ENCODE data around the gene PHF20.
"Not testable (repeated sequence)": the region's sequence is repeated elsewhere in the genome, so short reads cannot be mapped to it uniquely, and the experiment has no call there.

Gene PHF20

GRCh38 chr20:35941620-35942019 is 169.8 kb downstream of the PHF20 start:
- DNase-seq (ENCODE audit: low spot score), result no peak
- TF ChIP-seq CTCF (IDR thresholded peaks at IDR 0.05; ENCODE audit: borderline replicate concordance, control extremely low read depth, extremely low read depth, insufficient read depth, missing control alignments), result no peak
- in situ Hi-C loops (cut with MboI; ENCODE audit: low sequenced_read_pairs, unreplicated experiment), result no loop called here

GRCh38 chr20:35942243-35942642 is 170.4 kb downstream of the PHF20 start:
- in situ Hi-C loops (cut with MboI; ENCODE audit: low sequenced_read_pairs, unreplicated experiment), result no loop called here
- no peak for DNase-seq (ENCODE audit: low spot score)
- no peak for TF ChIP-seq CTCF (IDR thresholded peaks at IDR 0.05; ENCODE audit: borderline replicate concordance, control extremely low read depth, extremely low read depth, insufficient read depth, missing control alignments)

GRCh38 chr20:35947489-35947888 is 175.7 kb downstream of the PHF20 start:
- DNase-seq (ENCODE audit: low spot score), result no peak
- in situ Hi-C loops (cut with MboI; ENCODE audit: low sequenced_read_pairs, unreplicated experiment), result no loop called here
- TF ChIP-seq CTCF (IDR thresholded peaks at IDR 0.05; ENCODE audit: borderline replicate concordance, control extremely low read depth, extremely low read depth, insufficient read depth, missing control alignments), result peak; percentile 44

GRCh38 chr20:35947907-35948306 is 176.1 kb downstream of the PHF20 start:
- DNase-seq (ENCODE audit: low spot score), result no peak
- in situ Hi-C loops (cut with MboI; ENCODE audit: low sequenced_read_pairs, unreplicated experiment), result no loop called here
- TF ChIP-seq CTCF (IDR thresholded peaks at IDR 0.05; ENCODE audit: borderline replicate concordance, control extremely low read depth, extremely low read depth, insufficient read depth, missing control alignments), result no peak

- no peak for DNase-seq (ENCODE audit: low spot score)
- no peak for TF ChIP-seq CTCF (IDR thresholded peaks at IDR 0.05; ENCODE audit: borderline replicate concordance, control extremely low read depth, extremely low read depth, insufficient read depth, missing control alignments)
- in situ Hi-C loops (cut with MboI; ENCODE audit: low sequenced_read_pairs, unreplicated experiment), result no loop called here
Observed at GRCh38 chr20:35950093-35950492, 178.3 kb downstream of the PHF20 start.

GRCh38 chr20:35952080-35952479 is 180.3 kb downstream of the PHF20 start:
- in situ Hi-C loops (cut with MboI; ENCODE audit: low sequenced_read_pairs, unreplicated experiment); DNase-seq (ENCODE audit: low spot score): not testable (repeated sequence)

GRCh38 chr20:35952480-35953386 is 180.9 kb downstream of the PHF20 start:
- no peak for TF ChIP-seq CTCF (IDR thresholded peaks at IDR 0.05; ENCODE audit: borderline replicate concordance, control extremely low read depth, extremely low read depth, insufficient read depth, missing control alignments)
- in situ Hi-C loops (cut with MboI; ENCODE audit: low sequenced_read_pairs, unreplicated experiment), result no loop called here
- DNase-seq (ENCODE audit: low spot score), result no peak

Data from GM13976 (cell line).